Activated CD4-positive, alpha-beta T cell treated with anti-CD3 and anti-CD28 coated beads, Interleukin-2, amount 10 ng/mL, durations not matched to agents 24 days and 14 days (primary cell): ENCODE data around the gene RNF135. TPM values are rescaled to one million over a fixed set of nuclear protein-coding genes. Genes with fewer than 3 reads are reported as not detected.
"Not testable (repeated sequence)": the region's sequence is repeated elsewhere in the genome, so short reads cannot be mapped to it uniquely, and the experiment has no call there.

ENCODE experiments used
- DNase-seq: peaks from one replicate; pipeline ENCODE4 v3.0.0; 2022
- H3K27ac Mint-ChIP-seq: one replicate; pipeline ENCODE4 v1.8.0; 2022; ENCODE audit warnings: mild to moderate bottlenecking, mixed read lengths
- H3K27me3 Mint-ChIP-seq: one replicate; pipeline ENCODE4 v1.8.0; 2022; ENCODE audit warnings: mixed read lengths
- H3K36me3 Mint-ChIP-seq: one replicate; pipeline ENCODE4 v1.8.0; 2022; ENCODE audit warnings: low read depth, mild to moderate bottlenecking, mixed read lengths
- H3K4me1 Mint-ChIP-seq: one replicate; pipeline ENCODE4 v1.8.0; 2021; ENCODE audit warnings: mixed read lengths
- H3K4me3 Mint-ChIP-seq: one replicate; pipeline ENCODE4 v1.8.0; 2022; ENCODE audit warnings: mild to moderate bottlenecking, moderate library complexity, mixed read lengths
- H3K9me3 Mint-ChIP-seq: one replicate; pipeline ENCODE4 v1.8.0; 2021; ENCODE audit warnings: mixed read lengths
- intact Hi-C: fragments of 100-400 bp; cut with micrococcal nuclease; formaldehyde crosslinking; loops from one replicate; pipeline ENCODE4 v1.15.1; 2023
- total RNA-seq: library from RNA; stranded (reverse); gene quantifications from 2 replicates; pipeline ENCODE4 v1.2.3, GENCODE V29; 2022

Gene RNF135
- total RNA-seq, 1 donor from 2014 or later, result 10.2 TPM

GRCh38 chr17:30942308-30943079, 28.3 kb upstream of the RNF135 start:
- H3K9me3 Mint-ChIP-seq, result peaks cover 6% of the 10 kb centered on the region

DNA sequence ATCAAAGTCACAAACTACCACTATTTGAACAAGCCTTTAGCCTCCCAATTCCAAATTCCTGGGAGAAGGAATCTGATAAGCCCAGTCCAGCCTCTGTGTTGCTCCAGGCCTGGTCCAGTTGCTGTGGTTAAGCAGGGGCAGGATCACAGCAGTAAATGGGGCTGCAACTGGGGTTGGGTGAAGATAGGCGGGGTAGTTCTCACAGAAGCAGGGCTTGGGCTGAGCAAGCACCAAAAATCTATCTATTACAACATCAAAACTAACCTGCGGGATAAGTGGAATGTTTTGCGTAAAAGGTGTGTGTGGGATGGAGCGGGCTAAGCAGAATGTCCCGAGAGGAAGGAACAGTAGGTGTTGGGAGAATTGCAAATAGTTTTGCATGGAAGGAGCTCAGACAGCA, 23.0 kb upstream of the RNF135 start:
- Mint-ChIP-seq H3K4me1 (no peaks in the 10 kb centered on the region), H3K36me3 (no peaks in the 10 kb centered on the region)

More at GRCh38 chr17:30942308-30943079, 28.3 kb upstream of the RNF135 start:
- DNase-seq, result no peak
- intact Hi-C loops, result no loop called here
- peaks cover 6% of the 10 kb centered on the region for H3K4me1 Mint-ChIP-seq
- H3K27me3 Mint-ChIP-seq, result no peaks in the 10 kb centered on the region
- H3K4me3 Mint-ChIP-seq, result no peak overlapping the region
- H3K36me3 Mint-ChIP-seq, result no peaks in the 10 kb centered on the region
- no peak overlapping the region for H3K27ac Mint-ChIP-seq

DNA sequence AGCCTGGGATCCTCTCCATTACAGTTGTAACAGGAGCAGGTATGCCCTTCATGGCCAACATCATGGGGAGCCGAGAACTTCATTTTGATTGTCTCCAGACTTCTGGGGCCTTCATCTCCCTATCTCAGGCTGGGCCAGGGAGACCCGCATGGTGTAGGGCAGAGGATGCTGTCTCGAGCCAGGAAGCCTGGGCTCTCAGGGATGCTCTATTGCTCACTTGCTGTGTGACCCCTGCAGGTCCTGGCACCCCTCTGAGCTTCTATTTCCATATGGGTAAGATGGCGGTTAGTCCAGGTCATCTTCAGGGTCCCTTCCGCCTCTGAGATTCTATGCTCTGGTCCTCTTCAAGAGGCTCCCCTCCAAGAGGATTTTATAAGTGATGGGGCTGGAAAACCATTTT, 20.6 kb upstream of the RNF135 start:
- H3K9me3 Mint-ChIP-seq, result no peaks in the 10 kb centered on the region
- no peak for DNase-seq
- intact Hi-C loops, result no loop called here
- no peaks in the 10 kb centered on the region for H3K36me3 Mint-ChIP-seq
- no peak overlapping the region for H3K4me3 Mint-ChIP-seq
- no peak overlapping the region for H3K27ac Mint-ChIP-seq
- H3K4me1 Mint-ChIP-seq, result no peaks in the 10 kb centered on the region
- H3K27me3 Mint-ChIP-seq, result no peaks in the 10 kb centered on the region

More for the DNA sequence above, 23.0 kb upstream of the RNF135 start:
- no peak for DNase-seq
- no peak overlapping the region for H3K27ac Mint-ChIP-seq
- H3K9me3 Mint-ChIP-seq, result no peaks in the 10 kb centered on the region
- intact Hi-C loops, result no loop called here
- no peak overlapping the region for H3K4me3 Mint-ChIP-seq
- no peaks in the 10 kb centered on the region for H3K27me3 Mint-ChIP-seq

GRCh38 chr17:30950669-30951399, 20.0 kb upstream of the RNF135 start:
- Mint-ChIP-seq H3K9me3 (no peaks in the 10 kb centered on the region), H3K27ac (no peak overlapping the region), H3K4me3 (no peak overlapping the region), H3K4me1 (no peaks in the 10 kb centered on the region), H3K36me3 (no peaks in the 10 kb centered on the region), H3K27me3 (no peaks in the 10 kb centered on the region)
- intact Hi-C loops, result no loop called here
- no peak for DNase-seq

DNA sequence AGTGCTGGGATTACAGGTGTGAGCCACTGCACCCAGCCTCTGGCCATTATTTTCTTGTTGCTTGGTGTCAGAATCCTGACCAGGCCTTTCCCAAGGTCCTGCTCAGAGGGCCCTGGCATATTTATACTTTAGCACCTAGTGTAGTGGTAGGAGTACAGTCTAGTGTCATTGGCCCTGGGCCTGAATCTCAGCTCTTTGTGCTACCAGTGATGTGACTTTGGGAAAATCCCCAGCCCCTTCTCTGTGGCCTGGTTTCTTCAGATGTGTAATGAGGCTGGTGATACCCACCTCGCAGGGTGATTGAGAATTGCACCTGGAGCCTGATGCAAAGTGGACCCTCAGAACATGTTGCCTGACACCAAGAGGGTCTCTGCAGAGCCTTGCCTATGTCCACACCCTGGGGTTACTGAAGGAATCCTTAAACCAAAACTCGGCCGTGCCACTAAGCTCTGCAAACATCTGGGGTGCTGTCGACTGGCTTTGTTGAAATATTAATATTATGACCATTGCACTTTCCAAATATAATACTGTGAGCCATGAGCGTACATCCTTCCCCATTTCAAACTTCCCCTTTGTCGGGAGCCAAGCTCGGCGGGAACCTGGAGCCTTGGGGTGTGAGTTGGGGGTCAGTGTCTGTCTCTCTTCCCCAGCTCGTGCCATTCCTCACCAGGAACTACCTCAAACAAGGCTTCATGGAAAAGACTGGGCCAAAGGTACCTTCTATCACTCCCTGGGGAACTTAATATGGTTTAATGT, 18.0 kb upstream of the RNF135 start:
- Mint-ChIP-seq H3K36me3 (no peaks in the 10 kb centered on the region), H3K27ac (no peak overlapping the region), H3K4me1 (no peaks in the 10 kb centered on the region), H3K27me3 (peaks cover under 1% of the 10 kb centered on the region), H3K9me3 (no peaks in the 10 kb centered on the region), H3K4me3 (no peak overlapping the region)
- DNase-seq, result no peak
- intact Hi-C loops, result no loop called here

DNA sequence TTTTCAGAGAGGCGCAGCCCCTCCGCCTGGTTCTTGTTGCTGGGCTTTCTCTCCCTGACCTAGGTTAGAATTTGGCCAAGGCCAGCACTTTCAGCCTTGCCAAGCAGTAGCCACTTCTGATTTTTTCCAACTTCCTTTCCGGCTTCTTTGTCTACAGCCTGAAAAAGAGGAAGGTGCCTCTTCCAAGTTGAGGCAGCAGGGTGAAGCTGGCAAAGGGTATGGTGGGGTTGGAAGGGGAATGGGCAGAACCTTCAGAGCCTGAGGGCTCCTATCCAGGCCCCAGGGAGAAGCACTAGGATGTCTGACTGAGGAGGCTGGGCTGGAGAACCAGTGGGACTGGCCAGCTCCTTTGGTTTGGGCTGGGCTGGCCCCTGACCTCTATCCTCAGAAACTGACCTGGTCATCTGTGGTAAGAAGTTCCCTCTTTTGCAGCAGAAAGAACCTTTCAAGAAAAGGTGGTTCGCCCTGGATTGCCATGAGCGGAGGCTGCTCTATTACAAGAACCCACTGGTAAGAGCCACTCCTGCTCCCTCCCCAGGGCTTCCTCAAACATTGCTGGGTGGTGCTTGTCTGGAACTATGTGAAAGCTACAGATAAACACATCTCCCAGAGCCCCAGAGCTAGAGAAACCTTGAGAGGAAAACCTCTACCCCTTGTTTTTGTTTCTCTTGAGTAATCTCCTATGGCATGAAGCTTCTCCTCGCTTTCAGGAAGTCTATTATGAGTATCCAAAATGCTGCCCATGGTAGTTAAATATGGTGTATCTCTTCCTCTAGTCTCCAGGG, 16.6 kb upstream of the RNF135 start:
- Mint-ChIP-seq H3K27me3 (peaks cover 14% of the 10 kb centered on the region), H3K4me3 (no peak overlapping the region), H3K27ac (no peak overlapping the region), H3K4me1 (no peaks in the 10 kb centered on the region), H3K9me3 (no peaks in the 10 kb centered on the region), H3K36me3 (no peaks in the 10 kb centered on the region)
- intact Hi-C loops, result no loop called here
- DNase-seq, result no peak

DNA sequence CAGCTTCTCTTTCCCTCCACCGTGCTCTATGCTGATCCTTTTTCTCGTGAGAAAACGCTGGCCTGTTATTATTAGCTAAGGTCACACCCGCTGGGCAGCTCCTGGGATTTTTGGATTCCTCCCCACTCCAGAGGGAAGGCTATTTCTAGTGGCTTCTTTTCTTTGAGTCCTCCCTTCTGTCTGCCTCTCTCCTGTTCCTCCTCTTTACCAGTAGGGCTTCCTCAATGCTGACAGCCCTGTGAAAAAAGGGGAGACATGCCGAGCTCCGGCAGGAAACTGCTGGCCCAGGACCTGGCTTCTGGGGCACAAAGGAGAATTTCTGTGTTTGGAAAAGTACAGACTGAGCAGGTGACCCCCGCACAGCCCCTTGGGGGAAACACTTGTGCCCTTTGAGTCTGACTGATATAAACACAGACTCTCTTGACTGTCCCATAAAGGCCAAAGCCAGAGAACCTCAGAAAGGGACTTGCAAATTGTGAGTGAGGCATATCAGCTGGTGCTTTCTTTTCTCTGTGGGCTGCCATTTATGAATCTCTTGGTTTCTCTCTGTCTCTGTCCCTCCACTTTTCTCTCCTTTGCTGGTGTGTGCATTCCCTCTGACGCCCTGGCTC, 14.0 kb upstream of the RNF135 start:
- peaks cover 7% of the 10 kb centered on the region for H3K4me1 Mint-ChIP-seq
- H3K4me3 Mint-ChIP-seq, result no peak overlapping the region
- H3K9me3 Mint-ChIP-seq, result no peaks in the 10 kb centered on the region
- H3K27ac Mint-ChIP-seq, result no peak overlapping the region
- H3K27me3 Mint-ChIP-seq, result peaks cover 14% of the 10 kb centered on the region
- intact Hi-C loops, result no loop called here
- H3K36me3 Mint-ChIP-seq, result no peaks in the 10 kb centered on the region
- no peak for DNase-seq

DNA sequence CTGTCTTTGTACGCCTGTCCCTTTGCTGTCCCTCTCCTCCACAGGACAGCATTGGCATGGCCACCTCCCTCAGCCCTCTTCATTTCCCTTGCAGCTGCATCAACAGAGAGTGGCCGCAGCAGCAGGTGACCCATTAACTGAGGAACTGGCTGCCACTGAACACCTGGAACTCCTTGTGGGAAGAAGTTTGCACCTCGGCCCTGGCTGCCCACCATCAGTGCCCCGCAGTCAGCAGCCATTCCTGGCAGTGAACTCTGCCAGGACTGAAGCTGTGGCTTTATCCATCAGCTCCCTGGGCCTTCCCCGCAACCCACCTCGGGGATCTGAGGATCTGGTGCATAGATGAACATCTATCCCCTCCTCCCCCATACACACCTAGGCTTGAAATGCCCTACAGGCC, 13.1 kb upstream of the RNF135 start:
- no peak overlapping the region for H3K27ac Mint-ChIP-seq

GRCh38 chr17:30958187-30958586, 12.7 kb upstream of the RNF135 start:
- Mint-ChIP-seq H3K4me1 (peaks cover 9% of the 10 kb centered on the region), H3K36me3 (no peaks in the 10 kb centered on the region), H3K27ac (no peak overlapping the region), H3K9me3 (no peaks in the 10 kb centered on the region), H3K4me3 (no peak overlapping the region), H3K27me3 (peaks cover 14% of the 10 kb centered on the region)
- intact Hi-C loops, result no loop called here
- DNase-seq, result no peak

More for the DNA sequence above, 13.1 kb upstream of the RNF135 start:
- Mint-ChIP-seq H3K9me3 (no peaks in the 10 kb centered on the region), H3K4me3 (no peak overlapping the region), H3K4me1 (peaks cover 9% of the 10 kb centered on the region), H3K36me3 (no peaks in the 10 kb centered on the region), H3K27me3 (peaks cover 14% of the 10 kb centered on the region)
- no peak for DNase-seq
- intact Hi-C loops, result no loop called here

DNA sequence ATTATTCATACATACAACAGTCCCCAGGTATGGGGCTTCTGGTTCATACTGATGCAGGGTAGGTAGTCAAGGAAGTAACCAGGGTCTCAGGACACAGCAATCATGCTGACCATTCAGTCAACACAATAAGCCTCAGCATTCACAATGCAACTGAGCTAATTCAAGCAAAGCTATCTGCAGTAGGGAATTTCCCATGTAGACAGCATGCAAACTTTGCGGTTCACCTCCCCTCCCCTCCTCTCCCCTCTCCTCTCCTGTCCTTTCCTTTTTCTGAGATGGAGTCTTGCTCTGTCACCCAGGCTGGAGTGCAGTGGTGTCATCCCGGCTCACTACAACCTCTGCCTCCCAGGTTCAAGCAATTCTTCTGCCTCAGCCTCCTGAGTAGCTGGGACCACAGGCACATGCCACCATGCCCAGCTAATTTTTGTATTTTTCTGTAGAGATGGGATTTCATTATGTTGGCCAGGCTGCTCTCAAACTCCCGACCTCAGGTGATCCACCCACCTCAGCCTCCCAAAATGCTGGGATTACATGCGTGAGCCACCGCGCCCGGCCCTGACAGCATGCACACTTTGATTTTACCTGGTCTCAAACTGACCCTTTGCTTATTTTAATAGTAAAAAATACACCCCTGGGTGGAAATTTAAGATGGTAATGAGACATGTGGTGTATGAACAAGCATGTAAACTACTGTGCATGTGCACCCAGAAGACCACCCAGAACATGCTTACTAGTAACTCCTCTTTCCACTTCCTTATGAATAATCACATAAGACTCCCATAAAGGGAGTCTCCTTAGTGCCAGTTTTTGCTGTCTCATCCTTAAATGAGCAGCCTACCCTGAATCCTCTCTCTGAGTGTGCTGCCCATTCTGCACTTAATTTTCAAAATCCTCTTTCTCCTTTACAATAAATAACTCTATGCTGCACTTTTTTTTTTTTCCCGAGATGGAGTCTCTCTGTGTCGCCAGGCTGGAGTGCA, 9.3 kb upstream of the RNF135 start:
- intact Hi-C loops, result no loop called here
- DNase-seq, result peak; percentile 65
- H3K27me3 Mint-ChIP-seq, result peaks cover 14% of the 10 kb centered on the region
- H3K36me3 Mint-ChIP-seq, result no peaks in the 10 kb centered on the region
- H3K4me3 Mint-ChIP-seq, result no peak overlapping the region
- H3K4me1 Mint-ChIP-seq, result peaks cover 9% of the 10 kb centered on the region
- H3K9me3 Mint-ChIP-seq, result no peaks in the 10 kb centered on the region
- no peak overlapping the region for H3K27ac Mint-ChIP-seq

DNA sequence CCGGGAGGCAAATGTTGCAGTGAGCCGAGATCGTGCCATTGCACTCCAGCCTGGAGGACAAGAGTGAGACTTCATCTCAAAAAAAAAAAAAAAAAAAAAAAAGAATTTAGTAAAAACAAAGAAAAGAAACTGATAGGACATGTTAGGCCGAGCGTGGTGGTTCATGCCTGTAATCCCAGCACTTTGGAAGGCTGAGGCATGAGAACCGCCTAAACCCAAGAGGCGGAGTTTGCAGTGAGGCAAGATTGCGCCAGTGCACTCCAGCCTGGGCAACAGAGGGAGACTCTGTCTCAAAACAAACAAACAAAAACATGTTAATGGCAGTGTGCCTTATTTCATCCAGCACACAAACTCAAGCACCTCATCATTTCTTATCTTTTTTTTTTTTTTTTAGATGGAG, 6.5 kb upstream of the RNF135 start:
- H3K4me3 Mint-ChIP-seq, H3K9me3 Mint-ChIP-seq, H3K36me3 Mint-ChIP-seq, intact Hi-C loops, DNase-seq, H3K27ac Mint-ChIP-seq, H3K27me3 Mint-ChIP-seq: not testable (repeated sequence)
- H3K4me1 Mint-ChIP-seq, result peaks cover 19% of the 10 kb centered on the region

- Mint-ChIP-seq H3K27ac (no peak overlapping the region), H3K4me3 (no peak overlapping the region), H3K4me1 (peaks cover 21% of the 10 kb centered on the region), H3K27me3 (no peaks in the 10 kb centered on the region), H3K9me3 (no peaks in the 10 kb centered on the region), H3K36me3 (no peaks in the 10 kb centered on the region)
- no peak for DNase-seq
- intact Hi-C loops, result no loop called here
These were observed 6.0 kb upstream of the RNF135 start for GRCh38 chr17:30964876-30965275.
